Measurements from ENCODE around the gene ENC1. TPM values are rescaled to one million over a fixed set of nuclear protein-coding genes. Genes with fewer than 3 reads are reported as not detected.

Gene ENC1
- total RNA-seq, 1 experiment from 2014 or later = 37.0 TPM

GRCh38 chr5:74651710-74652109 lies 11.2 kb upstream of the ENC1 start:
- in situ Hi-C loops (cut with HindIII; ENCODE audit: low pct_unique_long_range_greater_than_20kb, low sequenced_read_pairs) = no loop called here
- TF ChIP-seq SIN3A (IDR thresholded peaks at IDR 0.05; ENCODE audit: borderline replicate concordance, insufficient read depth, low read depth, low read length) (no peak), CTCF (IDR thresholded peaks at IDR 0.05) (no peak), REST (IDR thresholded peaks at IDR 0.05; ENCODE audit: insufficient read depth in 1 of 2, low read depth in 2 of 2, low read length in 1 of 2) (no peak), POLR2AphosphoS5 (IDR thresholded peaks at IDR 0.05; ENCODE audit: low read depth, low read length) (no peak), TCF7L2 (IDR thresholded peaks at IDR 0.05; ENCODE audit: low read depth, low read length) (no peak)
- intact Hi-C loops (cut with micrococcal nuclease; ENCODE audit: unreplicated experiment) = no loop called here
- no TSS peak for BruUV-seq (replicated peaks)
- Histone ChIP-seq H3K4me3 (ENCODE audit: low read depth in 2 of 2, low read length in 2 of 2) (no peak overlapping the region), H3K27me3 (ENCODE audit: control insufficient read depth, insufficient read depth, low read length) (no peaks in the 10 kb centered on the region), H3K4me1 (ENCODE audit: control insufficient read depth, insufficient read depth, low read length) (peaks cover 4% of the 10 kb centered on the region; the same call in 1 of the 2 replicates), H3K9me3 (ENCODE audit: control insufficient read depth, insufficient read depth, low read depth, low read length) (no peaks in the 10 kb centered on the region), H3K36me3 (ENCODE audit: control insufficient read depth, insufficient read depth, low read length) (no peaks in the 10 kb centered on the region), H3K27ac (ENCODE audit: low read length) (no peak overlapping the region)
- ChIA-PET CTCF (no interaction called here), POLR2A (no interaction called here)
- no peak for DNase-seq (ENCODE audit: low read depth, low spot score)
- ATAC-seq = no peak

- POLR2A ChIA-PET = no interaction called here
- Histone ChIP-seq H3K4me1 (ENCODE audit: control insufficient read depth, insufficient read depth, low read length) (peaks cover 4% of the 10 kb centered on the region; the same call in 1 of the 2 replicates), H3K9me3 (ENCODE audit: control insufficient read depth, insufficient read depth, low read depth, low read length) (no peaks in the 10 kb centered on the region), H3K36me3 (ENCODE audit: control insufficient read depth, insufficient read depth, low read length) (no peaks in the 10 kb centered on the region), H3K27ac (ENCODE audit: low read length) (no peak overlapping the region), H3K4me3 (ENCODE audit: low read depth in 2 of 2, low read length in 2 of 2) (no peak overlapping the region), H3K27me3 (ENCODE audit: control insufficient read depth, insufficient read depth, low read length) (no peaks in the 10 kb centered on the region)
- in situ Hi-C loops (cut with HindIII; ENCODE audit: low pct_unique_long_range_greater_than_20kb, low sequenced_read_pairs) (no loop called here), intact Hi-C loops (cut with micrococcal nuclease; ENCODE audit: unreplicated experiment) (loop anchor here (2.0 to 10.0 kb wide), 4 partner anchors 255 to 1055 kb away; no protein-coding TSS in a partner anchor)
- no TSS peak for BruUV-seq (replicated peaks)
- CTCF ChIA-PET = interaction anchor here (0.7 kb wide), 1 partner anchor 752 kb away, joined by 3 read pairs; no protein-coding TSS in a partner anchor
- TF ChIP-seq SIN3A (IDR thresholded peaks at IDR 0.05; ENCODE audit: borderline replicate concordance, insufficient read depth, low read depth, low read length) (no peak), REST (IDR thresholded peaks at IDR 0.05; ENCODE audit: insufficient read depth in 1 of 2, low read depth in 2 of 2, low read length in 1 of 2) (no peak), POLR2AphosphoS5 (IDR thresholded peaks at IDR 0.05; ENCODE audit: low read depth, low read length) (no peak), CTCF (IDR thresholded peaks at IDR 0.05) (no peak), TCF7L2 (IDR thresholded peaks at IDR 0.05; ENCODE audit: low read depth, low read length) (no peak)
- ATAC-seq = no peak
- no peak for DNase-seq (ENCODE audit: low read depth, low spot score)
These were observed 9.0 kb upstream of the ENC1 start for GRCh38 chr5:74649421-74649973.
